Suppressor macrophage (primary cell): Measurements from ENCODE around the gene FBXO45.
"Not testable (repeated sequence)": the region's sequence is repeated elsewhere in the genome, so short reads cannot be mapped to it uniquely, and the experiment has no call there.

Source experiments
- DNase-seq, 4 experiments: peaks; one replicate each; pipeline ENCODE4 v3.0.0-alpha.2; 2020 to 2022

Gene FBXO45

GRCh38 chr3:196558476-196558875 is 10.0 kb upstream of the FBXO45 start:
- no peak for DNase-seq

- no peak for DNase-seq
Observed at GRCh38 chr3:196559826-196560225, 8.6 kb upstream of the FBXO45 start.

- no peak for DNase-seq
Observed at GRCh38 chr3:196563721-196564225, 4.7 kb upstream of the FBXO45 start.

GRCh38 chr3:196569003-196569516 is 600 bp downstream of the FBXO45 start:
- DNase-seq: peak in 3 of 4 experiments; percentile 12 to 36 (median 21)

GRCh38 chr3:196570332-196570731 is 1.9 kb downstream of the FBXO45 start:
- DNase-seq: not testable (repeated sequence)

GRCh38 chr3:196572389-196572788 is 3.9 kb downstream of the FBXO45 start:
- DNase-seq: no peak

DNA sequence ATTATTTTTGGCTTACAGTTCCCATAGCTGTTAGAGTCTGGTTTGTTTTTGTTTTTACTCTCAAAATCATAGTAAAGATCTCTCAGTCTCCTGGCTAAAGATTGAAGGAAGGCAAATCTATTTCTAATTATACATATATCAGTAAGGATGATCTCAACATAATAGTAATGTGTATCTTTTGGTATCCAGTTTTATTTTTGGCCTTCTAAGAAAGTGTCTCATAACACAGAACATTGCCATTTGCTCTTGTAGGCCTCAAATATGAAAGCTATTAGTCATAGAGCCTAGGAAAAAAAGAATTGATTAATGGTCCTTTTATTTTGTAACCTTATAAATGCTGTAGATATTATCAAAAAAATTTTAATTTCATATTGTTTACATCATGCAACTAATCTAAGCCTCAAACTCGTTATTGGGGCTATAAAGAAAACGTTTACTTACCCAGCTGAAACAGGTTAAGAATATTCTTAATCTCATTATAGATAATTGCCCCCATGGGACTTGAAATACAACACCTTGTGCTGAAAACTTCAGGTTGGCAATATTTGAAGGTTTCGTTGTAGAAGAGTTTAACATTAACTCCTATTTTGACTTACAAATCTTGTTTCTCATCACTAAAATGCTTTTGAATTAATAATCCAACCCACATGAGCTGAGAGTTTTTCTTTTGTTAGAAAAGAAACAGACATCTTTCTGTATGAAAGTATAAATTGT is 16.7 kb downstream of the FBXO45 start:
- DNase-seq: no peak

DNA sequence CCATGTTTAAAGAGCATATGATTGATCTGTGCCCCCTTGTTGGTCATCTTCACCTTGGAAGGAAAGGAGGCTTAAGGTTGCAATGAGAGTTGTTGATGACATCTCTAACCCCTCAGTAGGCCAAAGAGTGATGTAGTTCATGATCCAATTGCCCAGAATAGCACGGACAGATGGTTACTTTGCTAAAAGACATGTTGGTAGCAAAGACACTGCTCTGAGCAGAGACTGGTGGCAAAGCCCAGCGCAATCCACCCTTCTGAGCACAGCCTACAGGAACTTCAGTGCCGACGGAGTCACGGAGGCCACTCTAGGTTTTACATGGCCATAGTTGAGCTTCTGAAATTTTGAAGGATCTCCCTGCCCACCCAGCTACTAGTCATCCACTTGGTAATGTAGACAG is 21.8 kb downstream of the FBXO45 start:
- no peak for DNase-seq

DNA sequence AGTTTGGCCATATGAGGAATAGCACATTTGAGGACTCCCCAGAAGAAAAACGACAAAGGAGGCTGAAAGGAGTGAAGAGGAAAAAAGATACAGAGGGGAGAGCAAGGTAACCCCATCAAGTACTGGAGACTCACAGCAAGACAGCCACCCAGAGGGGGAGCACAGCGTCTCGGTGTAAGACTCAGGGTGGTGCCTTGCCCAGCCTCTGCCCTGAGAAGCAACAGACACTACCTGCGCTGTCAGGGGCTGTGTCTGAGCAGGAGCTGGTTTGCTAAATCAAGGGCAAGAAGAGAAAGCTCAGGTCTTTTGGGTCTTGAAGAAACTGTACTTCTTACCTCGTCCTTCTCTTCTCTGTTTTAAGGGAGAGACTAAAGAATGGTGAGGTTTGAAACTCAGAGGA is 27.9 kb downstream of the FBXO45 start:
- DNase-seq: no peak

DNA sequence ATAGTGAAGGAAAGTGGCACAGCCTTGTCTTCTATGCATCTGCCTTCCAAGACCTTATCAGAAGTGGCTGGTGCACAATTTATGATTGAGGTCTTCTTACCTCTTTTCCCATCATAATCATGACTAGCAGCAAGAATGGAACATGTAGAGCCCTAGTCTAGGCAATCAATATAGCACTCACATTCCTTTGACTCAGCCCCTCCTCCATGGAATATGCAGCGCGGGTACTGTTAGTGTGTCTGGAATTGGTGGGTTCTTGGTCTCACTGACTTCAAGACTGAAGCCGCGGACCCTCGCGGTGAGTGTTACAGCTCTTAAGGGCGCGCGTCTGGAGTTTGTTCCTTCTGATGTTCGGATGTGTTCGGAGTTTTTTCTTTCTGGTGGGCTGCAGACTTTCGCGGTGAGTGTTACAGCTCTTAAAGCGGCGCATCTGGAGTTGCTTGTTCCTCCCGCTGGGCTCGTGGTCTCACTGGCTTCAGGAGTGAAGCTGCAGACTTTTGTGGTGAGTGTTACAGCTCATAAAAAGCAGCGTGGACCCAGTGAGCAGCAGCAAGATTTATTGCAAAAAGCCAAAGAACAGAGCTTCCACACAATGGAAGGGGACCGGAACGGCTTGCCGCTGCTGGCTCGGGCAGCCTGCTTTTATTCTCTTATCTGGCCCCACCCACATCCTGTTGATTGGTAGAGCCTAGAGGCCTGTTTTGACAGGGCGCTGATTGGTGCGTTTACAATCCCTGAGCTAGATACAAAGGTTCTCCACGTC is 29.7 kb downstream of the FBXO45 start:
- peak in 3 of 4 experiments; percentile 11 to 26 (median 23) for DNase-seq

DNA sequence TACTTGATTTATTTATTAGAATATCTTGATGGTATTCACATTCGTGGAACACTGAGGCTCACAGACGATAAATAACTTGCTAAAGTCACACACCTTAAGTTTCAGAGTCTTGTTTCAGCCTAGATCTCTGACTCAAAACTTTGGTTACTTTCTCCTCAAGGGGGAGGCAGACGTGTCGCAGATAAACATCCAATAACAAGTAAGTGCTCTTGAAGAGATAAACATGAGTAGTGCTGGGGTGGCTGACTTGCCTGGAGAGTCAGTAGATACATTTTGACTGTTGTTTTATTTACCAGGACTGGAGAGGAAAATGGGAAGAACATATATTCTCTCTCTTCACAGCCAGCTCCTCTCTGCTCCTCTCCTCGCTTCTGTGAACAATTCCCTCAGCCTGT is 31.3 kb downstream of the FBXO45 start:
- no peak for DNase-seq

GRCh38 chr3:196600359-196600758 is 31.9 kb downstream of the FBXO45 start:
- DNase-seq: no peak

DNA sequence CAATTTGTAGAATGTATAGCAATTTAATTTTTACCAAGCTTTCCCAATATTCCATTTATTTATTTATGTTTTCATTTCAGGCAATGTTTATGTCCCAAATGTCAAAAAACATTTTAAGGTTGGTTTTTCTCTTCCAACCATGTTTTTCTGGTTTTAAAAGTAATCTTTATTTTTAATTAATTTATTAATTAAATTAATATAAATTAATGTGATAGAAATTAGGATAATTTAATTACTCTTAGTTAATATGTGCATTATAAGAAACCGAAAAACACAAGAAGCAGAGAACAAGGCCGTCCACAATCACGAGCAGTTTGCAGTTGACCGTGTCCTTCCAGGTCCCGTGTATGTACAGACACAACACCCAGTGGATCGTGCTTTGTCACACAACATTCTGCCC is 34.2 kb downstream of the FBXO45 start:
- no peak for DNase-seq

DNA sequence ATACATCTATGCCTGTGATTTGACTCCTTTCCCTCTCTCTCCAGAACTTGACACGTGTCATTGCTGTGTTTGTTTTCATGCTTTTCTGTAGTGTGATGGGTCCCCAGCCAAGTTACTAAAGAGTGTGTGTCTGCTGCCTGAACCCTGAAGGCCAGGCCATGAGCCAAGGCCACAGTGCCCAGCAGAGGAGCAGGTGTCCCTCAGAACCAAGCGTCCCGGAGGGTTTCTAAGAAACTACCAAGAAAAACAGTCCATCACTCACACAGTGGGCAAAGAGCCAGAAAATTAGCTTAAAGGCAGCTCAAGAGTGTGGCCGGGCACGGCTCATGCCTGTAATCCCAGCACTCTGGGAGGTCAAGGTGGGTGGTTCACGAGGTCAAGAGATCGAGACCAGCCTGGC is 35.2 kb downstream of the FBXO45 start:
- DNase-seq: no peak

DNA sequence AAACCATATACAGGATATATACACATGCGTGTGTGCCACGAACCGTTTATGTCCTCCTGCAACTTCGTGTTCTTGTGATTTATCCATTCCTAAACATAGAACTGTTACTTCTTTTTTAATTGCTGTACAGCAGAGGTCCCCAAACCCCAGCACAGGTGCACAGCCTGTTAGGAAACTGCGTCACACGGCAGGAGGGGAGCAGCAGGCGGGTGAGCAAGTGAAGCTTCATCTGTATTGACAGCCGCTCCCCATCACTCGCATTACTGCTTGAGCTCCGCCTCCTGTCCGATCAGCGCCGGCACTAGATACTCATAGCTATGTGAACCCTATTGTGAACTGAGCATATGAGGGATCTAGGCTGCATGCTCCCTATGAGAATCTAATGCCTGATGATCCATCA is 36.1 kb downstream of the FBXO45 start:
- DNase-seq: no peak

DNA sequence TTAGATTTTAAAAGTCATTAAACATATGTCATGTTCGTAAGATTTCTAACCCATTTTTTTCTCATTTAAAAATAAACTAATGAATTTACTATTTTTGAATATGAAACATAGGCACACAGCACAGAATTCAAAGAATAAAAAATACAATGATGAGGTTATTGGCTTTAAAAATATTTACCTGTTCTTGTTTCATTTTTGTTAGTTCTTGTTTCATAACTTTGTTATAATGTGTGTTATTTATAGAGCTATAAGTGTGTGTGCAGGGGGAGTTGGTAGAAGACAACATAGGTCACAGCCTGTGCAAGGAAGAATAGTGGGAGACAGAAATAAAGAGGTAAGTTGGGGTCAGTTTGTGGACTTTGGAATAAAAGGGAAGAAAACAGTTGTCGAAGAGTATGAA is 40.2 kb downstream of the FBXO45 start:
- no peak for DNase-seq

- peak; percentile 93 to 97 (median 96) for DNase-seq
Observed at GRCh38 chr3:196609343-196609775, 40.9 kb downstream of the FBXO45 start.

DNA sequence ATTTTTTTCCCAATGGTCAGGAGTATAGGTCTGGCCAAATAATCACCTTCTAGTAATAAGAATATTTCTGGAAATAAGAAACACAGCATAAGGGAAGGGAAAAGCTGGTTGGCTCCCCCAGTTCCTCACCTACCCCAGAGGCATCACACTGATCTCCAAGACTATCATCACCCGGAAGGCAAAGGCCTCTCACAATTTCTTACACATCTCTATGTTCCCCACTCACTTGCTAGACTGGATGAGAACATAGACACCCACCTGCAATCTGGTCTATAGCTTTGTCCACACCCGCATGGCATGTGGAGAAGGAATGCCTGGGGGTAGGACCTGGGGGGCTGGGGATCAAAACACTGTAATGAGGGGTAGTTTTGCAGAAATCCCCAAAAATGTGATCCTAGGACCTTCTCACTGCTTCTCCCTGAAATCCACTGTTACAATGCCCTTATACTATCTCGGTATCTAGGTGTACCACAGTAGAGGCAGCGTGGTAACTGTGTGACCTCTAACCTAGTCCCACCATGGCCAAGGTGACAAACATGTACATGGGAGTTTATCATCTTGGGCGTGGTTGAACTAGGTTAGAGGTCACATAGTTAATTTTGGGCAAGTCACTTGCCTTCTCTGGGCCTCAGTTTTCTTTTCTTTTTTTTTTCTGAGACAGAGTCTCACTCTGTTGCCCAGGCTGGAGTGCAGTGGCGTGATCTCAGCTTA is 41.5 kb downstream of the FBXO45 start:
- peak in 3 of 4 experiments; percentile 14 to 46 (median 38) for DNase-seq

GRCh38 chr3:196611761-196612483 is 43.5 kb downstream of the FBXO45 start:
- peak in 2 of 4 experiments; percentile 12 to 32 for DNase-seq

DNA sequence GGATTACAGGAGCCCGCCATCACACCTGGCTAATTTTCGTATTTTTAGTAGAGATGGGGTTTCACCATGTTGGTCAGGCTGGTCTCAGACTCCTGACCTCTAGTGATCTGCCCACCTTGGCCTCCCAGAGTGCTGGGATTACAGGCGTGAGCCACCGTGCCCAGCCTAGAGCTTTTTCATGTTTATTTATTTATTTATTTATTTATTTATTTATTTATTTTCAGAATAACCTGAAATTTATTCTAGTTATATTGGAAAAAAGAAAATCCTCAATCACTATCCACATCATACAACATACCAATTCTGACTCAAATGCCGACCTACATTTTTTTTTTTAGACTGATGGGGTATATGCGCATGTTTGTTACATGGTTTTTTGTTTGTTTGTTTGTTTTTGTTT is 46.8 kb downstream of the FBXO45 start:
- not testable (repeated sequence) for DNase-seq

DNA sequence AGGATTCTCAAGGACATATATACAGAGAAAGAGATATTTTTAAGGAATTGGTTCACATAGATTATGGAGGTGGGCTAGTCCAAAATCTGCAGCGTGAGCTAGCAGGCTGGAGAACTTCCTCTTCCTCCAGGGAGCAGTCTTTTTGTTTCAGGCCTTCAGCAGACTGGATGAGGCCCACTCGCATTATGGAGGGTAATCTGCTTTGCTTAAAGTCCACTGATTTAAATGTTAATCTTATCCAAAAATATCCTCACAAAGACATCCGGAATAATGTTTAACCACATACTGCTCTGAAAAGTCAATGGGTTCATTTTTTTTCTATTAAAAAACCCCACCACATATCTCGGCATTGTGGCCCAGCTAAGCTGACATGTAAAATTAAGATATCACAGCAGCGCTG is 48.8 kb downstream of the FBXO45 start:
- peak; percentile 55 to 79 (median 70) for DNase-seq

DNA sequence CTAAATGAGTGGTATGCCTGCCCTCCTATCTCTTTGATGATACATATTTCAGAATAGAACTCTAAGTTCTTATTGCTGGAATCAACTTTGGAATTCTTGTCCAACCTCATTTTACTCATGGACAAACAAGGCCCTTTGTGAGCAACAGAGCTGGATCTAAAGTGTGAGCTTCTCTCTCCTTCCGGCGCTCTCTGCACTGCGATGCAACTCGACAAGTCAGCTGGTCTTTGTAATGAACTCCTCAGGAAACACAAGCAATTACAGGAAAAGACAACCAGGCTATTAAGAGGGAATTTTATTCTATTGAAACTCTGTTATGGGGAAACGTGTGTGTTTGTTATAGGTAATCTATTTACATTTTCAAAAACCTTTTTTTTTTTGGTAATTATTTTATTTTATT is 50.8 kb downstream of the FBXO45 start:
- peak in 3 of 4 experiments; percentile 53 to 66 (median 63) for DNase-seq
